Suppressor macrophage treated with lipopolysaccharide for 1 hour (primary cell): ENCODE results near the gene ARMC3.

Experiments
- DNase-seq, 3 donors: peaks; one replicate each; pipeline ENCODE4 v3.0.0-alpha.2; 2020 to 2022

Gene ARMC3

GRCh38 chr10:22992621-22993020 lies 64.8 kb downstream of the ARMC3 start:
- no peak for DNase-seq

- DNase-seq, result no peak
These were observed 65.5 kb downstream of the ARMC3 start for GRCh38 chr10:22993314-22993713.

GRCh38 chr10:22997096-22997495 lies 69.2 kb downstream of the ARMC3 start:
- no peak for DNase-seq

GRCh38 chr10:22998091-22998490 lies 70.2 kb downstream of the ARMC3 start:
- no peak for DNase-seq

GRCh38 chr10:22999942-23000341 lies 72.1 kb downstream of the ARMC3 start:
- no peak for DNase-seq

GRCh38 chr10:23001901-23002516 lies 74.2 kb downstream of the ARMC3 start:
- no peak for DNase-seq

- DNase-seq, result no peak
These were observed 77.3 kb downstream of the ARMC3 start for GRCh38 chr10:23005150-23005549.

GRCh38 chr10:23013581-23014335 lies 85.9 kb downstream of the ARMC3 start:
- DNase-seq, result no peak

- DNase-seq, result peak in 1 of 3 donors; percentile 10
These were observed 87.3 kb downstream of the ARMC3 start for GRCh38 chr10:23015021-23015707.

- no peak for DNase-seq
These were observed 88.8 kb downstream of the ARMC3 start for GRCh38 chr10:23016636-23017035.

- DNase-seq, result no peak
These were observed 91.8 kb downstream of the ARMC3 start for GRCh38 chr10:23019633-23020032.

- DNase-seq, result no peak
These were observed 93.6 kb downstream of the ARMC3 start for GRCh38 chr10:23021430-23021829.

GRCh38 chr10:23024002-23024401 lies 96.1 kb downstream of the ARMC3 start:
- DNase-seq, result no peak

- DNase-seq, result no peak
These were observed 103.5 kb downstream of the ARMC3 start for GRCh38 chr10:23031318-23031717.

- DNase-seq, result no peak
These were observed 106.9 kb downstream of the ARMC3 start for GRCh38 chr10:23034790-23035189.

GRCh38 chr10:23035569-23035968 lies 107.7 kb downstream of the ARMC3 start:
- no peak for DNase-seq

GRCh38 chr10:23037152-23037551 lies 109.3 kb downstream of the ARMC3 start:
- DNase-seq, result no peak

- DNase-seq, result no peak
These were observed 109.7 kb downstream of the ARMC3 start for GRCh38 chr10:23037561-23037960.

GRCh38 chr10:23038172-23038571 lies 110.3 kb downstream of the ARMC3 start:
- no peak for DNase-seq

- no peak for DNase-seq
These were observed 112.1 kb downstream of the ARMC3 start for GRCh38 chr10:23040002-23040401.

GRCh38 chr10:23046027-23046426 lies 118.2 kb downstream of the ARMC3 start:
- DNase-seq, result no peak

GRCh38 chr10:23047201-23048050 lies 119.6 kb downstream of the ARMC3 start:
- no peak for DNase-seq

- DNase-seq, result no peak
These were observed 120.3 kb downstream of the ARMC3 start for GRCh38 chr10:23048191-23048590.
